ENCODE results near the gene DSN1. TPM values are rescaled to one million over a fixed set of nuclear protein-coding genes. Genes with fewer than 3 reads are reported as not detected.

DSN1 gene
- total RNA-seq, 1 experiment from 2014 or later, result 27.9 TPM

- TF ChIP-seq ZBTB33 (IDR thresholded peaks at IDR 0.05; ENCODE audit: extremely low read depth, insufficient replicate concordance, low read length) (no peak), JUND (IDR thresholded peaks at IDR 0.05) (no peak), RAD21 (IDR thresholded peaks at IDR 0.05; ENCODE audit: low read depth) (no peak)
Measured at GRCh38 chr20:36709126-36709525, 64.4 kb downstream of the DSN1 start (continued).

- ChIA-PET RAD21 (ENCODE audit: low non-redundant PET in 1 of 2, low total read pairs in 2 of 2, uncharacterized antibody in 2 of 2, unreplicated experiment in 2 of 2) (no interaction called here), POLR2A (no interaction called here), CTCF (no interaction called here)
- no peaks in the 10 kb centered on the region for H3K4me1 ChIP-seq (ENCODE audit: control insufficient read depth in 1 of 2, insufficient read depth in 2 of 2, low read length in 2 of 2)
- no peak overlapping the region for H3K27ac ChIP-seq (ENCODE audit: low read depth, low read length)
- DNase-seq (ENCODE audit: low read depth, low spot score), result no peak
- H3K4me3 ChIP-seq (replicated peaks in 1 of 2; ENCODE audit: low read depth in 1 of 2, low read length in 2 of 2), result no peak overlapping the region
- H3K79me2 ChIP-seq (ENCODE audit: insufficient read depth, low read length), result no peaks in the 10 kb centered on the region
- H2AFZ ChIP-seq (ENCODE audit: low read depth, low read length, poor library complexity, severe bottlenecking), result no peak overlapping the region
- no peak overlapping the region for H3K4me2 ChIP-seq (ENCODE audit: low read length)
- H3K36me3 ChIP-seq (ENCODE audit: control insufficient read depth in 1 of 2, insufficient read depth in 2 of 2, low read length in 2 of 2), result no peaks in the 10 kb centered on the region
- H3K9ac ChIP-seq (ENCODE audit: low read length), result no peak overlapping the region
- H3K9me2 ChIP-seq (ENCODE audit: insufficient read depth), result no peaks in the 10 kb centered on the region
- H4K20me1 ChIP-seq (ENCODE audit: insufficient read depth), result no peaks in the 10 kb centered on the region
- no peak for ATAC-seq
- no peaks in the 10 kb centered on the region for H3K9me3 ChIP-seq (ENCODE audit: control insufficient read depth in 1 of 2, insufficient read depth in 1 of 2, low read depth in 1 of 2, low read length in 2 of 2)
- no peak for TF ChIP-seq FOSL1 (IDR thresholded peaks at IDR 0.05; ENCODE audit: low read depth)
- intact Hi-C loops (cut with micrococcal nuclease), result no loop called here
- no TSS peak for BruUV-seq (replicated peaks)
- H3K27me3 ChIP-seq (ENCODE audit: insufficient read depth, low read length), result no peaks in the 10 kb centered on the region
Measured at GRCh38 chr20:36703530-36703929, 70.0 kb downstream of the DSN1 start.

Other genes with a start within 250 kb of the DSN1 start
- gene MYL9, start 232.2 kb downstream of the DSN1 start, total RNA-seq (2021; ENCODE audit: unreplicated experiment), result 49.3 TPM
- 17.1 TPM for gene TGIF2, start 200.2 kb downstream of the DSN1 start, total RNA-seq (2021; ENCODE audit: unreplicated experiment)
- gene RAB5IF, start 168.0 kb downstream of the DSN1 start, total RNA-seq (2021; ENCODE audit: unreplicated experiment), result 82.9 TPM
- 0.12 TPM for gene SLA2, start 127.6 kb downstream of the DSN1 start, total RNA-seq (2021; ENCODE audit: unreplicated experiment)
- 29.3 TPM for gene NDRG3, start 27.7 kb downstream of the DSN1 start, total RNA-seq (2021; ENCODE audit: unreplicated experiment)
- 0.32 TPM for gene TLDC2, start 102.4 kb upstream of the DSN1 start, total RNA-seq (2021; ENCODE audit: unreplicated experiment)
- gene SAMHD1, start 177.9 kb upstream of the DSN1 start, total RNA-seq (2021; ENCODE audit: unreplicated experiment), result 21.4 TPM